Stomach (tissue), 9 donors: ENCODE data around the gene MORN2. TPM values are rescaled to one million over a fixed set of nuclear protein-coding genes. Genes with fewer than 3 reads are reported as not detected.

Source experiments
- DNase-seq, 2 donors: peaks; one replicate each; pipeline versions ENCODE4 v3.0.0 to v3.0.0-alpha.2; 2013 to 2019
- H3K27ac ChIP-seq, 5 donors: fragments of 200-600 bp in 4 of 5; sonication (generic) in 4 of 5; one replicate each; pipeline ENCODE4 v1.5.1; 2013 to 2019; ENCODE audit warnings: mild to moderate bottlenecking in 1 of 5, moderate library complexity in 1 of 5
- H3K27me3 ChIP-seq, 3 donors: fragments of 200-600 bp; sonication (generic); one replicate each; pipeline ENCODE4 v1.5.1; 2017 to 2019; ENCODE audit warnings: mixed run types in 1 of 3
- H3K36me3 ChIP-seq, 4 donors: fragments of 200-600 bp; sonication (generic); 1 replicate in 3 of 4; 2 replicates in 1 of 4; pipeline ENCODE4 v1.5.1; 2016 to 2019
- H3K4me1 ChIP-seq, 4 donors: fragments of 200-600 bp; sonication (generic); one replicate each; pipeline ENCODE4 v1.5.1; 2016 to 2019
- H3K4me3 ChIP-seq, 4 donors: fragments of 200-600 bp; sonication (generic) in 3 of 4; one replicate each; pipeline ENCODE4 v1.5.1; 2016 to 2019; ENCODE audit warnings: mild to moderate bottlenecking in 1 of 4
- H3K9me3 ChIP-seq, 4 donors: fragments of 200-600 bp; sonication (generic); one replicate each; pipeline ENCODE4 v1.5.1; 2016 to 2019
- CTCF ChIP-seq, 7 experiments: fragments of 450-650 bp in 4 of 7; fragments of 200-600 bp in 3 of 7; sonication (generic) in 3 of 7; IDR thresholded peaks; one replicate each; pipeline ENCODE4 v1.5.1; 2016 to 2019; ENCODE audit warnings: antibody characterized with exemption in 7 of 7, control low read depth in 2 of 7, mild to moderate bottlenecking in 1 of 7
- EP300 ChIP-seq: sonication (generic); formaldehyde crosslinking; IDR thresholded peaks from one replicate; pipeline ENCODE4 v1.6.1; 2017; ENCODE audit warnings: antibody characterized with exemption
- POLR2A ChIP-seq, 4 donors: fragments of 450-650 bp; IDR thresholded peaks; one replicate each; pipeline ENCODE4 v1.6.1; 2016; ENCODE audit warnings: antibody characterized with exemption in 4 of 4, control low read depth in 2 of 4, mild to moderate bottlenecking in 1 of 4, moderate library complexity in 1 of 4
- POLR2AphosphoS5 ChIP-seq, 3 donors: sonication (generic); formaldehyde crosslinking; IDR thresholded peaks; one replicate each; pipeline ENCODE4 v1.6.1; 2016; ENCODE audit warnings: antibody characterized with exemption in 3 of 3
- WGBS, 5 donors: extraction: QIAGEN DNeasy Blood & Tissue Kit in 3 of 5; methylation state at CpG; one replicate each; pipeline versions ENCODE4 v1.1.5 to v1.1.7; 2013 to 2018; 5-methylcytosine and 5-hydroxymethylcytosine counted together
- intact Hi-C: fragments of 100-400 bp; cut with DNase I; formaldehyde crosslinking; loops from one replicate; pipeline ENCODE4 v1.15.1; 2023; ENCODE audit warnings: low total_unique reads
- polyA plus RNA-seq, 3 donors: library from polyadenylated mRNA; stranded (reverse); fragments of 200-250 nt; gene quantifications; one replicate each; pipeline ENCODE4 v1.2.3, GENCODE V29; 2013
- total RNA-seq, 5 donors: library from RNA; depleted of rRNA; stranded (reverse); fragments of >200 nt; gene quantifications; one replicate each; pipeline versions ENCODE4 v1.1.0 to v1.2.3, GENCODE V29; 2014 to 2016
- donor health status: healthy with polysubstance abuse.
- donor health status: Bipolar disorder and iron deficiency.
- donor health status: healthy.

MORN2 gene
- total and polyA plus RNA-seq, 8 donors: 1.3 to 33.1 (median 18.6) TPM; not detected in 2

DNA sequence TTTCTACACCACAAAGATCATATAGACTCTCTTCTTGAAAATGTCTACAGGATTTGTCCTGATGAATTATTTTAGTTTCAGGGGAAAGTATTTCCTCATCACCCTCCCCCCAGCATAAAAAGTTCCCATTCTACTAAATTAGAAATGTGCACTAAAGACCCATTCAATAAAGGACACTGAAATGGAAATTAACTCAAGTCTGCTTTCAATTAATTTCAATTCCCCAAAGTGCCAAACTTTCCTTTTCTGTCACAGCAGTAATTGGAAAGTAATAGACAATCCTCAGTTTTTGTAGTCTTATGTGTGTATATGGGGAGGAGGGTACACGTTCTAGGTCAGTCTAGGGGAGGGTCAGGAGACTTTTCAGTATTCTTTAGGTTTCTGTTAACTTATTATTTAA lies 35.4 kb downstream of the MORN2 start:
- no peak overlapping the region for H3K27ac ChIP-seq
- no peaks in the 10 kb centered on the region for H3K9me3 ChIP-seq
- H3K27me3 ChIP-seq: no peaks in the 10 kb centered on the region
- H3K4me1 ChIP-seq: no peaks in the 10 kb centered on the region
- 67 to 97% (median 90%) methylated on average over 1 of the region's 1 CpG for WGBS, 5 donors
- no peak for TF ChIP-seq CTCF (IDR thresholded peaks at IDR 0.05)
- TF ChIP-seq POLR2AphosphoS5 (IDR thresholded peaks at IDR 0.05): no peak
- TF ChIP-seq POLR2A (IDR thresholded peaks at IDR 0.05): no peak
- no peak for DNase-seq
- H3K4me3 ChIP-seq: no peak overlapping the region
- intact Hi-C loops: no loop called here
- no peaks in the 10 kb centered on the region for H3K36me3 ChIP-seq

GRCh38 chr2:38912619-38913018 lies 36.8 kb downstream of the MORN2 start:
- H3K9me3 ChIP-seq: no peaks in the 10 kb centered on the region
- no peak overlapping the region for H3K4me3 ChIP-seq
- H3K27me3 ChIP-seq: no peaks in the 10 kb centered on the region
- H3K27ac ChIP-seq: no peak overlapping the region
- no peaks in the 10 kb centered on the region for H3K36me3 ChIP-seq
- TF ChIP-seq POLR2AphosphoS5 (IDR thresholded peaks at IDR 0.05) (no peak), POLR2A (IDR thresholded peaks at IDR 0.05) (no peak), EP300 (no peak), CTCF (IDR thresholded peaks at IDR 0.05) (no peak)
- no peak for DNase-seq
- WGBS, 5 donors: 55 to 97% (median 68%) methylated on average over 1 of the region's 1 CpG
- intact Hi-C loops: no loop called here
- no peaks in the 10 kb centered on the region for H3K4me1 ChIP-seq

DNA sequence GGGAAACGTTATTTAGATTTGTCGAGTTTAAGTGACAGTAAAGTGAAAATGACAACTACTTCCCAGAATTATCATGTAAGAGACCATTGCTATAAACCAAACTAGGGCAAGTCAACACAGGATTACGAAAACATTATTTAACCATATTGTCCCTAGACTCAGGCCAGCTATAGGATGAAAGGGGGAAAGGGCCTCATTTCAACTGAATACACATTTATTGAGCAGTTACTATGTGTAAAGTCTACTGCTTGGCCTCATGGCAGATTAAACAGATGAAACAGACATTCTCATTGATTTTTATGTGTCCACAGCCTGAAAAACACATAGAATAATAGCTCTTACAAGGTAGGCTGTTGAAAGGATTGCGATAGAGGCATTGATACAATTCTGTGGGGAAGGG lies 46.6 kb downstream of the MORN2 start:
- H3K27ac ChIP-seq: no peak overlapping the region
- no peak overlapping the region for H3K4me3 ChIP-seq
- peaks cover 0 to 6% (median 0%) of the 10 kb centered on the region in 4 donors for H3K36me3 ChIP-seq
- no peak for TF ChIP-seq CTCF (IDR thresholded peaks at IDR 0.05)
- no peak for TF ChIP-seq POLR2AphosphoS5 (IDR thresholded peaks at IDR 0.05)
- no peak for TF ChIP-seq POLR2A (IDR thresholded peaks at IDR 0.05)
- TF ChIP-seq EP300: no peak
- H3K27me3 ChIP-seq: no peaks in the 10 kb centered on the region
- intact Hi-C loops: no loop called here
- no peaks in the 10 kb centered on the region for H3K4me1 ChIP-seq
- DNase-seq: no peak
- WGBS, 5 donors: 90 to 93% (median 92%) methylated on average over 4 of the region's 4 CpGs
- no peaks in the 10 kb centered on the region for H3K9me3 ChIP-seq

GRCh38 chr2:38922902-38923301 lies 47.1 kb downstream of the MORN2 start:
- intact Hi-C loops: no loop called here
- Histone ChIP-seq H3K4me1 (no peaks in the 10 kb centered on the region), H3K27ac (no peak overlapping the region), H3K9me3 (no peaks in the 10 kb centered on the region), H3K4me3 (no peak overlapping the region), H3K36me3 (peaks cover 0 to 6% (median 0%) of the 10 kb centered on the region in 4 donors), H3K27me3 (no peaks in the 10 kb centered on the region)
- no peak for DNase-seq
- WGBS, 5 donors: 82 to 96% (median 92%) methylated on average over 2 of the region's 2 CpGs
- TF ChIP-seq CTCF (IDR thresholded peaks at IDR 0.05) (no peak), POLR2A (IDR thresholded peaks at IDR 0.05) (no peak), POLR2AphosphoS5 (IDR thresholded peaks at IDR 0.05) (no peak), EP300 (no peak)
